HepG2 (cell line): ENCODE measurements around the gene KDM3B. TPM values are rescaled to one million over a fixed set of nuclear protein-coding genes. Genes with fewer than 3 reads are reported as not detected.

Source experiments
- CEBPG ChIP-seq: IDR thresholded peaks from 2 replicates; pipeline ENCODE4 v1.6.1; 2016
- FOXM1 ChIP-seq: sonication (generic); formaldehyde crosslinking; IDR thresholded peaks from 2 replicates; pipeline ENCODE4 v1.5.0; 2020; ENCODE audit warnings: missing genetic modification reagents
- IKZF1 ChIP-seq: fragments of 450-650 bp; IDR thresholded peaks from 2 replicates; pipeline ENCODE4 v1.7.1; 2016
- NBN ChIP-seq: fragments of 450-650 bp; conservative IDR thresholded peaks from 2 replicates; pipeline ENCODE4 v1.6.1; 2017
- POLR2AphosphoS5 ChIP-seq: IDR thresholded peaks from 2 replicates; pipeline ENCODE4 v1.6.1; 2012; ENCODE audit warnings: low read depth, low read length
- ZBTB1 ChIP-seq: sonication (generic); formaldehyde crosslinking; IDR thresholded peaks from 2 replicates; pipeline ENCODE4 v1.4.0; 2020; ENCODE audit warnings: missing genetic modification reagents, borderline replicate concordance
- ZNF431 ChIP-seq: sonication (generic); formaldehyde crosslinking; IDR thresholded peaks from 2 replicates; pipeline ENCODE4 v1.9.0; 2022; ENCODE audit warnings: missing genetic modification reagents, low read depth, mild to moderate bottlenecking, borderline replicate concordance
- ZNF441 ChIP-seq: sonication (generic); formaldehyde crosslinking; IDR thresholded peaks from 2 replicates; pipeline ENCODE4 v1.7.0; 2021; ENCODE audit warnings: missing genetic modification reagents, borderline replicate concordance
- ZNF501 ChIP-seq: sonication (generic); formaldehyde crosslinking; IDR thresholded peaks from 2 replicates; pipeline ENCODE4 v1.5.1; 2020; ENCODE audit warnings: mild to moderate bottlenecking, moderate library complexity, missing genetic modification reagents
- ZNF546 ChIP-seq: sonication (generic); formaldehyde crosslinking; conservative IDR thresholded peaks from 2 replicates; pipeline ENCODE4 v1.8.1; 2023; ENCODE audit warnings: mild to moderate bottlenecking, missing genetic modification reagents
- polyA plus RNA-seq, 8 experiments: library from polyadenylated mRNA; depleted of rRNA in 3 of 8; stranded (reverse) in 7 of 8; unstranded in 1 of 8; fragments of >200 nt; fragmentation: Illumina TruSeq in 4 of 8; extraction: Trizol in 4 of 8; gene quantifications; 2 replicates each; pipeline versions ENCODE4 v1.2.1 to v1.2.3, GENCODE V29; 2011 to 2016; ENCODE audit warnings: low read depth in 4 of 8, missing spikeins in 1 of 8, mixed read lengths in 1 of 8; ENCODE audit not compliant: insufficient read depth in 1 of 8
- total RNA-seq, 5 experiments: library from RNA; depleted of rRNA; stranded (reverse); fragments of >200 nt; fragmentation: Illumina TruSeq; extraction: Trizol; gene quantifications; 2 replicates each; pipeline ENCODE4 v1.2.3, GENCODE V29; 2016; ENCODE audit warnings: low read depth in 1 of 5
- TF ChIP-seq, protein P1 (sequence below): sonication (generic); formaldehyde crosslinking; IDR thresholded peaks from 2 replicates; pipeline ENCODE4 v1.4.0; 2020; ENCODE audit warnings: low read depth, missing genetic modification reagents
- TF ChIP-seq, protein P2 (sequence below): sonication (generic); formaldehyde crosslinking; IDR thresholded peaks from 2 replicates; pipeline ENCODE4 v1.4.0; 2020; ENCODE audit warnings: missing genetic modification reagents, borderline replicate concordance
- TF ChIP-seq, protein P3 (sequence below), 2 experiments: fragments of 450-650 bp in 1 of 2; sonication (generic) in 1 of 2; formaldehyde crosslinking in 1 of 2; IDR thresholded peaks; 2 replicates each; pipeline versions ENCODE4 v1.6.1 to v1.8.0; 2016 to 2022; ENCODE audit warnings: antibody characterized with exemption in 1 of 2, mild to moderate bottlenecking in 1 of 2, missing genetic modification reagents in 1 of 2

KDM3B gene
- total and polyA plus RNA-seq, 2 of the 13 experiments (the other 11 are each of a cell fraction or from before 2014, with no cell fraction given), result 19.7 to 34.3 TPM

DNA sequence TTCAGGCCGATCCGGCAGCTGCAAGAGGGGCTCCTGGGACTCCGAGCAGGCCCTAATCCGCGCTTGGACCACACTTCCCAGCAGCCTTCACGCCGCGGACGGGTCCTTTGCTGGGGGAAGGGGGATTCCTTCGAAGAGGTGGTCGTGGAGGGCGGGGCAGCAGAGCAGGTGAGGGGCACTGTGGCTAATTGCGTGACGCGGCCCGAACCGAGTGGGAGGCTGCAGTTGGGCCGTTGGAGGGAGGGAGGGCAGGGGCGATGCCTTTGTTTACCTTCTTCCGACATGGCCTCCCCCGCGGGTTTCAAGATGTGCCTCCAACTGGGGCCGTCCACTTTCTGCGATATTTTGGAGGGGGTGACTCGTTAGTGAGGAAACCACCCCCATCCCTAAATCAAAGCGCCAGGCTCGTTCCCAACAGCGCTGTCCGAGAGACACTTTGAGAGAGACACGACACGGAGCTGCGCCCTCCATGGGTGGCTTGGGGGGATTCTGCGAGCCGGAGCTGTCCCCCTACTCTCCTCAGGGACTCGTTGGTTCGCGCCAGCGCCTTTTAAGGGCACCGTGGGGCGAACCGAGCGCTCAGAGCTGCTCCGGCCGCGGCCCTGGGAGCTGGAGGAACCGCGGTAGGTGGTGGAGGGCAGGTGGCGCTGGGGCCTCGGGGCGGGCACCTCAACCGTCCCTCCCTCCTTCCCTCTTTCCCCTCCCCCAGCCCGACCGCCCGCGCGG lies 14.6 kb upstream of the KDM3B start, which contains the start of gene FAM53C (continued):
- TF ChIP-seq ZBTB1 (CRISPR knock-in tag) (no peak), ZNF441 (CRISPR knock-in tag) (peak; percentile 63; the same call in 1 of the 2 replicates), FOXM1 (CRISPR knock-in tag) (no peak), ZNF501 (CRISPR knock-in tag) (peak; percentile 68; the same call in 1 of the 2 replicates), IKZF1 (no peak), POLR2AphosphoS5 (peak; percentile 99), CEBPG (CRISPR knock-in tag) (peak; percentile 31; the same call in 1 of the 2 replicates), ZNF546 (CRISPR knock-in tag) (peak; percentile 48), NBN (no peak), ZNF431 (peak; percentile 70; the same call in 1 of the 2 replicates)
- TF ChIP-seq, protein P1, sequence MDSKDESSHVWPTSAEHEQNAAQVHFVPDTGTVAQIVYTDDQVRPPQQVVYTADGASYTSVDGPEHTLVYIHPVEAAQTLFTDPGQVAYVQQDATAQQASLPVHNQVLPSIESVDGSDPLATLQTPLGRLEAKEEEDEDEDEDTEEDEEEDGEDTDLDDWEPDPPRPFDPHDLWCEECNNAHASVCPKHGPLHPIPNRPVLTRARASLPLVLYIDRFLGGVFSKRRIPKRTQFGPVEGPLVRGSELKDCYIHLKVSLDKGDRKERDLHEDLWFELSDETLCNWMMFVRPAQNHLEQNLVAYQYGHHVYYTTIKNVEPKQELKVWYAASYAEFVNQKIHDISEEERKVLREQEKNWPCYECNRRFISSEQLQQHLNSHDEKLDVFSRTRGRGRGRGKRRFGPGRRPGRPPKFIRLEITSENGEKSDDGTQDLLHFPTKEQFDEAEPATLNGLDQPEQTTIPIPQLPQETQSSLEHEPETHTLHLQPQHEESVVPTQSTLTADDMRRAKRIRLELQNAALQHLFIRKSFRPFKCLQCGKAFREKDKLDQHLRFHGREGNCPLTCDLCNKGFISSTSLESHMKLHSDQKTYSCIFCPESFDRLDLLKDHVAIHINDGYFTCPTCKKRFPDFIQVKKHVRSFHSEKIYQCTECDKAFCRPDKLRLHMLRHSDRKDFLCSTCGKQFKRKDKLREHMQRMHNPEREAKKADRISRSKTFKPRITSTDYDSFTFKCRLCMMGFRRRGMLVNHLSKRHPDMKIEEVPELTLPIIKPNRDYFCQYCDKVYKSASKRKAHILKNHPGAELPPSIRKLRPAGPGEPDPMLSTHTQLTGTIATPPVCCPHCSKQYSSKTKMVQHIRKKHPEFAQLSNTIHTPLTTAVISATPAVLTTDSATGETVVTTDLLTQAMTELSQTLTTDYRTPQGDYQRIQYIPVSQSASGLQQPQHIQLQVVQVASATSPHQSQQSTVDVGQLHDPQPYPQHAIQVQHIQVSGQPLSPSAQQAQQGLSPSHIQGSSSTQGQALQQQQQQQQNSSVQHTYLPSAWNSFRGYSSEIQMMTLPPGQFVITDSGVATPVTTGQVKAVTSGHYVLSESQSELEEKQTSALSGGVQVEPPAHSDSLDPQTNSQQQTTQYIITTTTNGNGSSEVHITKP (CRISPR knock-in tag), result peak; percentile 99
- TF ChIP-seq, protein P2, sequence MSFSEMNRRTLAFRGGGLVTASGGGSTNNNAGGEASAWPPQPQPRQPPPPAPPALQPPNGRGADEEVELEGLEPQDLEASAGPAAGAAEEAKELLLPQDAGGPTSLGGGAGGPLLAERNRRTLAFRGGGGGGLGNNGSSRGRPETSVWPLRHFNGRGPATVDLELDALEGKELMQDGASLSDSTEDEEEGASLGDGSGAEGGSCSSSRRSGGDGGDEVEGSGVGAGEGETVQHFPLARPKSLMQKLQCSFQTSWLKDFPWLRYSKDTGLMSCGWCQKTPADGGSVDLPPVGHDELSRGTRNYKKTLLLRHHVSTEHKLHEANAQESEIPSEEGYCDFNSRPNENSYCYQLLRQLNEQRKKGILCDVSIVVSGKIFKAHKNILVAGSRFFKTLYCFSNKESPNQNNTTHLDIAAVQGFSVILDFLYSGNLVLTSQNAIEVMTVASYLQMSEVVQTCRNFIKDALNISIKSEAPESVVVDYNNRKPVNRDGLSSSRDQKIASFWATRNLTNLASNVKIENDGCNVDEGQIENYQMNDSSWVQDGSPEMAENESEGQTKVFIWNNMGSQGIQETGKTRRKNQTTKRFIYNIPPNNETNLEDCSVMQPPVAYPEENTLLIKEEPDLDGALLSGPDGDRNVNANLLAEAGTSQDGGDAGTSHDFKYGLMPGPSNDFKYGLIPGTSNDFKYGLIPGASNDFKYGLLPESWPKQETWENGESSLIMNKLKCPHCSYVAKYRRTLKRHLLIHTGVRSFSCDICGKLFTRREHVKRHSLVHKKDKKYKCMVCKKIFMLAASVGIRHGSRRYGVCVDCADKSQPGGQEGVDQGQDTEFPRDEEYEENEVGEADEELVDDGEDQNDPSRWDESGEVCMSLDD (CRISPR knock-in tag), result no peak
- TF ChIP-seq, protein P3, sequence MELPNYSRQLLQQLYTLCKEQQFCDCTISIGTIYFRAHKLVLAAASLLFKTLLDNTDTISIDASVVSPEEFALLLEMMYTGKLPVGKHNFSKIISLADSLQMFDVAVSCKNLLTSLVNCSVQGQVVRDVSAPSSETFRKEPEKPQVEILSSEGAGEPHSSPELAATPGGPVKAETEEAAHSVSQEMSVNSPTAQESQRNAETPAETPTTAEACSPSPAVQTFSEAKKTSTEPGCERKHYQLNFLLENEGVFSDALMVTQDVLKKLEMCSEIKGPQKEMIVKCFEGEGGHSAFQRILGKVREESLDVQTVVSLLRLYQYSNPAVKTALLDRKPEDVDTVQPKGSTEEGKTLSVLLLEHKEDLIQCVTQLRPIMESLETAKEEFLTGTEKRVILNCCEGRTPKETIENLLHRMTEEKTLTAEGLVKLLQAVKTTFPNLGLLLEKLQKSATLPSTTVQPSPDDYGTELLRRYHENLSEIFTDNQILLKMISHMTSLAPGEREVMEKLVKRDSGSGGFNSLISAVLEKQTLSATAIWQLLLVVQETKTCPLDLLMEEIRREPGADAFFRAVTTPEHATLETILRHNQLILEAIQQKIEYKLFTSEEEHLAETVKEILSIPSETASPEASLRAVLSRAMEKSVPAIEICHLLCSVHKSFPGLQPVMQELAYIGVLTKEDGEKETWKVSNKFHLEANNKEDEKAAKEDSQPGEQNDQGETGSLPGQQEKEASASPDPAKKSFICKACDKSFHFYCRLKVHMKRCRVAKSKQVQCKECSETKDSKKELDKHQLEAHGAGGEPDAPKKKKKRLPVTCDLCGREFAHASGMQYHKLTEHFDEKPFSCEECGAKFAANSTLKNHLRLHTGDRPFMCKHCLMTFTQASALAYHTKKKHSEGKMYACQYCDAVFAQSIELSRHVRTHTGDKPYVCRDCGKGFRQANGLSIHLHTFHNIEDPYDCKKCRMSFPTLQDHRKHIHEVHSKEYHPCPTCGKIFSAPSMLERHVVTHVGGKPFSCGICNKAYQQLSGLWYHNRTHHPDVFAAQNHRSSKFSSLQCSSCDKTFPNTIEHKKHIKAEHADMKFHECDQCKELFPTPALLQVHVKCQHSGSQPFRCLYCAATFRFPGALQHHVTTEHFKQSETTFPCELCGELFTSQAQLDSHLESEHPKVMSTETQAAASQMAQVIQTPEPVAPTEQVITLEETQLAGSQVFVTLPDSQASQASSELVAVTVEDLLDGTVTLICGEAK (IDR thresholded peaks at IDR 0.05), result no peak
- TF ChIP-seq, protein P3 (CRISPR knock-in tag; IDR thresholded peaks at IDR 0.05), result no peak; the same call in 1 of the 2 replicates
